ENCODE data around the gene RPS6KA2. TPM values are rescaled to one million over a fixed set of nuclear protein-coding genes. Genes with fewer than 3 reads are reported as not detected.
"Not testable (repeated sequence)": the region's sequence is repeated elsewhere in the genome, so short reads cannot be mapped to it uniquely, and the experiment has no call there.

The RPS6KA2 gene
- total RNA-seq, 3 donors from 2014 or later = 8.6 to 21.3 (median 18.7) TPM

DNA sequence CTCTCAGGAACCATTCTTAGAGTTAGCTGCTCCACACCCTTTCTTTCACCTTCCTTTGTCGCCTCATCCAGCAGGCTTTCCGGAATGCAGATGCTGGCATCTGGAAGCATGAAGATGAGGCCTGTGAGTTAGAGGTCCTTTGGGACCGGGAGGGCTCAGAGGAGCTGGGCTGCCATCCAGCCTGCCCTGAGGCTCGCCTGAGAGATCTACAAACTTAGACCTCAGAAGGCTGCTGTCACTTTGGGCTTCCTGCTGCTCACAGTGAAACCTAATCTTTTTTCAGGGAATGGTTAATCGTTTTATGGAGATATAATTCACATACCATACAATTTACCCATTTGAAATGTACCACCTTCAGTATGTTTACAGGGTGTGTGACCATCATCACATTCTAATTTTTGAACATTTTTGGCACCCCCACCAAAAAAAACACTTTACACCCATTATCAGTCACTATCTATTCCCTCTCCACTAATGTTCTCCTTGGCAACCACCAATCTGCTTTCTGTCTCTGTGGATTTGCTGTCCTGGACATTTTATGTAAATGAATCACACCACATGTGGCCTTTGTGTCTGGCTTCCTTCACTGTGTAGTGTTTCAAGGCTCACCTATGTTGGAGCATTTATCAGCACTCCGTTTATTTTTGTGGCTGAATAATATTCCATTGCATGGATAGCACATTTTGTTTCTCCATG is 224.3 kb downstream of the RPS6KA2 start:
- Histone ChIP-seq H3K4me3 (no peak overlapping the region), H3K36me3 (ENCODE audit: low read depth) (no peaks in the 10 kb centered on the region), H3K4me1 (ENCODE audit: low read depth) (no peaks in the 10 kb centered on the region), H3K9me3 (no peaks in the 10 kb centered on the region)
- no peak for DNase-seq
- TF ChIP-seq, protein P1, sequence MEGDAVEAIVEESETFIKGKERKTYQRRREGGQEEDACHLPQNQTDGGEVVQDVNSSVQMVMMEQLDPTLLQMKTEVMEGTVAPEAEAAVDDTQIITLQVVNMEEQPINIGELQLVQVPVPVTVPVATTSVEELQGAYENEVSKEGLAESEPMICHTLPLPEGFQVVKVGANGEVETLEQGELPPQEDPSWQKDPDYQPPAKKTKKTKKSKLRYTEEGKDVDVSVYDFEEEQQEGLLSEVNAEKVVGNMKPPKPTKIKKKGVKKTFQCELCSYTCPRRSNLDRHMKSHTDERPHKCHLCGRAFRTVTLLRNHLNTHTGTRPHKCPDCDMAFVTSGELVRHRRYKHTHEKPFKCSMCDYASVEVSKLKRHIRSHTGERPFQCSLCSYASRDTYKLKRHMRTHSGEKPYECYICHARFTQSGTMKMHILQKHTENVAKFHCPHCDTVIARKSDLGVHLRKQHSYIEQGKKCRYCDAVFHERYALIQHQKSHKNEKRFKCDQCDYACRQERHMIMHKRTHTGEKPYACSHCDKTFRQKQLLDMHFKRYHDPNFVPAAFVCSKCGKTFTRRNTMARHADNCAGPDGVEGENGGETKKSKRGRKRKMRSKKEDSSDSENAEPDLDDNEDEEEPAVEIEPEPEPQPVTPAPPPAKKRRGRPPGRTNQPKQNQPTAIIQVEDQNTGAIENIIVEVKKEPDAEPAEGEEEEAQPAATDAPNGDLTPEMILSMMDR (IDR thresholded peaks at IDR 0.05) = no peak
- no peak for ATAC-seq
- intact Hi-C loops (cut with DNase I, micrococcal nuclease) = loop anchor here (5.0 to 10.0 kb wide), 3 partner anchors 90 to 128 kb away; no protein-coding TSS in a partner anchor

DNA sequence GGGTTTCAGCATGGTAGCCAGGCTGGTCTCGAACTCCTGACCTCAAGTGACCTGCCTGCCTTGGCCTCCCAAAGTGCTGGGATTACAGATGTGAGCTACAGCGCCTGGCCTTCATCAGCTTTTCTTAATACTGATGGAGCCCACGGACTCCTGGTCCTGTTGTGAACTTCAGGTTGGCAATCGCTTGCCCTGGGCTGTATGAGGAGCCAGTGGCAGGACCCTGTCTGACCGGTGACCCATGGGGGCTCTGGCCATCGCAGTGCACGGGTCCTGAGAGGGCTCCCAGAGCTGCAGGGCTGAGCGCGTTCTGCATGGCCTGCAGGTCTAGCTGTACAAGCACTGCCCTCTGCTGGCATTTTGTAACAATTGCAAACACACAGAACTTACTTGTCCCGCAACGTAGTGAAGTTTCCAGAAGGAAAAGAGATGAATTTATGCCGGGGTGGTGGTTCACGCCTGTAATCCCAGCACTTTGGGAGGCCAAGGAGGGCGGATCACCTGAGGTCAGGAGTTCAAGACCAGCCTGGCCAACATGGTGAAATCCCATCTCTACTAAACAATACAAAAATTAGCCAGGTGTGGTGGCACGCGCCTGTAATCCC is 226.3 kb downstream of the RPS6KA2 start:
- DNase-seq (peak in 2 of 3 donors; percentile 44 to 73), ATAC-seq (peak; percentile 87)
- not testable (repeated sequence) for H3K36me3 ChIP-seq (ENCODE audit: low read depth); H3K9me3 ChIP-seq; H3K4me1 ChIP-seq (ENCODE audit: low read depth); H3K4me3 ChIP-seq
- TF ChIP-seq, protein P1 (IDR thresholded peaks at IDR 0.05) = peak; percentile 51
- intact Hi-C loops (cut with DNase I, micrococcal nuclease) = loop anchor here (5.0 to 10.0 kb wide), 3 partner anchors 88 to 126 kb away; no protein-coding TSS in a partner anchor

DNA sequence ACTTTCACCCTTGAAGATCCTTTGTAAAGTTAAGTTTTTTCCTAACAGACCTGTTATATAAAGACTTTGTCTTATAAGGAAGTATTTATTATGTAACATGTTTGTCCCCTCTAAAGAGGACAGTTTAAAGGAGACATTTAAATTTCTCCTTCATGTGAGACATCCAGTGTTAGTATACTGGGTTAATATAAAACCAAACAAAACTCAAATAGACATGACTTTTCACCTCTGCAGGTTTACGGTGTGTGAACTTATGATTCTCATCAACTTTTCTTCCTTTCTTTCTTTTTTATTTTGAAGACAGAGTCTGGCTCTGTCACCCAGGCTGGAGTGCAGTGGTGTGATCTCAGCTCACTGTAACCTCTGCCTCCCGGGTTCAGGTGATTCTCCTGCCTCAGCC is 226.9 kb downstream of the RPS6KA2 start:
- H3K4me1 ChIP-seq (ENCODE audit: low read depth) = no peaks in the 10 kb centered on the region
- intact Hi-C loops (cut with DNase I, micrococcal nuclease) = loop anchor here (5.0 to 10.0 kb wide), 3 partner anchors 88 to 125 kb away; no protein-coding TSS in a partner anchor
- DNase-seq = no peak
- TF ChIP-seq, protein P1 (IDR thresholded peaks at IDR 0.05) = no peak
- no peaks in the 10 kb centered on the region for H3K9me3 ChIP-seq
- no peak for ATAC-seq
- H3K36me3 ChIP-seq (ENCODE audit: low read depth) = no peaks in the 10 kb centered on the region
- no peak overlapping the region for H3K4me3 ChIP-seq

DNA sequence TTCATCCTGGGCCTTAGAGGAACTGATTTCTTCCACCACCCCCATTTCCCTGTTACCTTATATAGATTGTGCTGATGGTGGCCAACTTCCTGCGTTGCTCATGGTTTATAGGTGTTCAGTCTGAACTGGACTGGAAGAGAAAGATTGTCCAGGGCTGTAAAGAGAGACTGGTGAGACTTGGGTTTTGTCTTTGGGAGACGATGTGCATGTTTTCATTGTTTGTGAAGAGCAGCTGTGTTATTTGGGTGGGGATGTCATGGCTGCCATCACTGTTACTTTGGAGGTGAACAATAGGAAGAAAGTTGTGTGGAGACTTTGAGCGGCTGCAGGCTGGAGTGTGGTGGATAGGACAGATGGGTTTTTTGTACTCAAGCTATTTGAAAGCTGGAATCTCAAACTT is 228.7 kb downstream of the RPS6KA2 start:
- no peaks in the 10 kb centered on the region for H3K9me3 ChIP-seq
- ATAC-seq (no peak), DNase-seq (no peak)
- TF ChIP-seq, protein P1 (IDR thresholded peaks at IDR 0.05) = no peak
- H3K36me3 ChIP-seq (ENCODE audit: low read depth) = no peaks in the 10 kb centered on the region
- no peak overlapping the region for H3K4me3 ChIP-seq
- H3K4me1 ChIP-seq (ENCODE audit: low read depth) = no peaks in the 10 kb centered on the region
- intact Hi-C loops (cut with DNase I, micrococcal nuclease) = no loop called here

DNA sequence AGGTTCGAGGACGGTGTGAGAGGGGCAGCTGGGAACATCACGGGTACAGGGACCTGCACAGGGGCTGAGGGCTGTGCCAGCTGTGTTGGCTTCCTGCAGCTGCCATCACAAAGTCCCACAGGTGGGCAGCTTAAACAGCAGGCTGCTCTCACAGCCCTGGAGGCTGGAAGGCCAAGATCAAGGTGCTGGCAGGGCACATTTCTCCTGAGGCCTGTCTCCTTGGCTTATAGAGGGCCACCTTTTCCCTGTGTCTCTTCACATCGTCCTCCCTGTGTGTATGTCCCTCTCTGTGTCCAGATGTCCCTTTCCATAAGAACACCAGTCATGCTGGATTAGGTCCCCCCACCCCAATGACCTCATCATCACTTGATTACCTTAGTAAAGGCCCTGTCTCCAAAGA is 229.2 kb downstream of the RPS6KA2 start:
- H3K9me3 ChIP-seq = no peaks in the 10 kb centered on the region
- TF ChIP-seq, protein P1 (IDR thresholded peaks at IDR 0.05) = no peak
- no peaks in the 10 kb centered on the region for H3K4me1 ChIP-seq (ENCODE audit: low read depth)
- no peaks in the 10 kb centered on the region for H3K36me3 ChIP-seq (ENCODE audit: low read depth)
- ATAC-seq (no peak), DNase-seq (no peak)
- no peak overlapping the region for H3K4me3 ChIP-seq
- intact Hi-C loops (cut with DNase I, micrococcal nuclease) = no loop called here

All from mucosa of descending colon (tissue), 3 donors.